Hepatic stellate cell (primary cell): ENCODE measurements around the gene UFM1.
"Not testable (repeated sequence)": the region's sequence is repeated elsewhere in the genome, so short reads cannot be mapped to it uniquely, and the experiment has no call there.

ENCODE experiments used
- DNase-seq: peaks from one replicate; pipeline ENCODE4 v3.0.0; 2011; ENCODE audit warnings: low spot score

The UFM1 gene

GRCh38 chr13:38366954-38367645, 17.4 kb downstream of the UFM1 start:
- no peak for DNase-seq

DNA sequence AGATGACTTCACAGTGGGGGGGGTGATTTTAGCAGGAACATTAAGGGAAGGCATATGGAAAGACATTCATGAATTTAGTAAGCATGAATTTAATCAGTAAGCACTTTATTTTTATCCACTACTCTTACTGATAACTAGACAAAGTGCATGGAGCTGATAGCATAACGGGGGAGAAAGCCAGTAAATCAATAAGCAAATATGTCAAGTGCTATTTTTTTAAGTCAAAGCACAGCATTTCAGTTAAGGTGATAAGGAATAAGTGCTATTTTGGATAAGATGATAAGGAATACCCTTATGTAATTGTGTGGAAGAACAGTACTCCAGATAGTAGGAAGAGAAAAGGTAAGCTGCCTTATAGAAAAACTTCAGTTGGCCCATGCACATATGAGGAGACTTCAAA, 19.4 kb downstream of the UFM1 start:
- DNase-seq: no peak

- DNase-seq: not testable (repeated sequence)
These were observed 20.4 kb downstream of the UFM1 start for GRCh38 chr13:38370096-38370495.

DNA sequence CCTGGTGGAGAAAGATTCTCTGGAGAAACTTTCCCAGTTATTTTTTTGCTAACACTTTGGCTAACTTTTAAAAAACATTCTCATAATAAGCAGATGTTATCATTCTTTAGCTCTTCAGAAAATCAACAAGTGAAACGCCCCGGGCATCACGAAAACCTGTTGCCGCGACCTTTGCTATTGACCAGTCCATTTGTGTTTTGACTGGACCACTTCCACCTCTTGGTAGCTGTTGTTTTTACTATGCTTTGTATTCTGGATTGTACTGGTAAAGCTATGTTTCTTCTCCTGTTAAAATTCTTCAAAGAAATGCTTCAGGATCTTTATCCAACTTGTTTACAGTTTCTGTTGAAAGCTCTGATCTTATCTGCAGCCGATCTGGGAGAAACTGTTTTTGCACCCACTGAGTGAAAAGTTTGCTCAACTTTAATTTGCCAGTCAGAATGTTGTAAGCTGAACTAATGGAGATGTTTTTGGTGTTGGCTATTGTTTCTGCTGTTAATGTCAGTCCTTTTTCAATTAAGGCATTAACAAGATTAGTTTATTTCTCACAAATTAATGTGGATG, 23.3 kb downstream of the UFM1 start:
- no peak for DNase-seq

- no peak for DNase-seq
These were observed 26.9 kb downstream of the UFM1 start for GRCh38 chr13:38376546-38376945.

DNA sequence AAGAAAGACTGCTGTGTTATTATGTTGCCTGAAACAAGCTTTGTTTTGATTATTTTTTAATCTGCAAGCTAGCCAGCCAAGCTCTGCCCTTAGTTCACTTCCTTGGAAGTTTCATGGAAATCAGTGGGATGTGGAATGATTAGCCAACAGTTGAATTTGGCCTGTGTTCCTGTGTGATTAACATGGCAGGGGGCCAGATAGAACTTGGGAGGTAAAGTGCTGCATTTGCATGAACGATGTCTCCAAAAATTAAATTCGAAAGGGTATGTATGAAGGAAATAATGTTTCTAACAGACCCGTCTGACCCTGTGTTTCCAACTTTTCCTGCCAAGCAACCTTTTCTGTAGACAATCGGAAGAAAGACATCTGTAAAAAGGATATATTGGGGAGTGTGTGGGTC, 32.2 kb downstream of the UFM1 start:
- no peak for DNase-seq

DNA sequence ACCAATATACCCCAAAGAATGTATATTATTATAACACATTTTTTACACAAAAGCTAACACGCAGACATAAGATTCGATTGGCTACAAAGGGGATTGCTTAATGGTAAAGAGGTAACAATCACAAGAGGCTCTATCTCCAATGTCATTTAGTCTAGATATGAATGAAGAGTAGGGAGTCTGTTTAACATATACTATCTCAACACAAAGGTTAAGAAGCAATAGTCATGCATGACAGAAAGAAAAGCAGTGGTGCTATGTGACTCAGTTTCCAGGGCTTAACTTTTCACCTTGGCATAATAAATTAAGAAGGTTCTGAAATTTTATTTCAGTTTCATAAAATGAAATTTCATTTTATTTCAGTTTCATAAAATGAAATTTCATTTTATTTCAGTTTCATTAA, 33.3 kb downstream of the UFM1 start:
- DNase-seq: no peak

- no peak for DNase-seq
These were observed 34.5 kb downstream of the UFM1 start for GRCh38 chr13:38384171-38384570.

DNA sequence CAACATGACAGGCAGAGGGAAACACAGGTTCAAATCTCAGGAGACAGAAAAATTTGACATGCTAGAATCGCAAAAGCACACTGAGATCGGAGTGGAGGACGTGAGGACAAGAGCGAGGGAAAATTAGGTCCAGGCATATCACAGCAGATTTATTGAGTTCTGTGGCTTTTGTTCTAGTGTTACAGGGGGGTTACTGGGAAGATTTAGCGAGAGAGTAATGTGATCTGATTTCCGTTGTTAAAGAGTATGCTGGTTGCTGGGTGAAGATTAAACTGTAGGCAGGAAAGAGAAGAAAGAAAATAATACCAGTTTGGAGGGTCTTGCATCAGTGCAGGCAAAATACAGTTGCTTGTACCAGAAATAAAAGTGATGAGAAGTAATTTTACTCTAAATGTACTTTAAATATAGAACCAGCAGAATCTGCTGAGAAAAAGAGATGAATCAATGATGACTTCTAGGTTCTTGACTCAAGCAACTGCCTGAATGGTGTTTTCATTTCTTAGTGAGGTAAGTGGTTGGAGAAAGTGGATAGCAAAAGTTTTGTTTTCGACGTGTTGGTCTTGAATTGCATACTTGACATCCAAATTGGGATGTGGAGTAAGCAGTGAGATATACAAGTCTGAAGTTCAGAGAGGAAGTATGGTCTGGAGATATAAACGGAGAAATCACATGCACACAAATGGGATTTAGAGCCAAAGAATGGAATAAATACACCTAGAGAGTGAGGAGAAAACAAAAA, 35.7 kb downstream of the UFM1 start:
- DNase-seq: no peak

DNA sequence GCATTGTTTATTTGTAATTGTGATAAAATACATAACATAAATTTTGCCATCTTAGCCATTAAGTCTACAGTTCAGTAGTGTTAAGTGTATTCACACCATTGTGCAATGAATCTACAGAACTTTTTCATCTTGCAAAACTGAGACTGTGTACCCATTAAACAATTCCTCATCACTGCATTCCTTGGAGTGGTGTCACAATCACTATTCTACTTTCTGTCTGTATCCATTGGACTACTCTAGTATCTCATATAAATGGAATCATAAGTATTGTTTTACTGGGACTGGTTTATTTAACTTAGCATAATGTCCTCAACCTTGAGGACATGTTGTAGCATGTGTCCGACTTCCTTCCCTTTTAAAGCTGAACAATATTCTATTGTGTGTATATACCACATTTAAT, 36.8 kb downstream of the UFM1 start:
- DNase-seq: no peak

DNA sequence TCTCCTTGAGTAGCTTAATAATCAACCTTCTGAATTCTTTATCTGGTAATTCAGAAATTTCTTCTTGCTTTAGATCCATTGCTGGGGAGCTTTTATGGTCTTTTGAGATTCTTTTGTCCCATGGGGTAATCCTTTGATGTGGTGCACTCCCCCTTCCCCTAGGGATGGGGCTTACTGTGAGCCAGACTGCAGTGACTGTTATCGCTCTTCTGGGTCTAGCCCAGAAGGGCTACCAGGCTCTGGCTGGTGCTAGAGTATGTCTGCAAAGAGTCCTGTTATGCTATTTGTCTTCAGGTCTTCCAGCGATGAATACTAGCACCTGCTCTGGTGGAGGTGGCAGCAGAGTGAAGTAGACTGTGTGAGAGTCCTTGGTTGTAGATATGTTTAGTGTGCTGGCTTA, 41.7 kb downstream of the UFM1 start:
- DNase-seq: no peak

- no peak for DNase-seq
These were observed 45.3 kb downstream of the UFM1 start for GRCh38 chr13:38394777-38395496.

GRCh38 chr13:38395497-38395788, 45.8 kb downstream of the UFM1 start:
- no peak for DNase-seq

DNA sequence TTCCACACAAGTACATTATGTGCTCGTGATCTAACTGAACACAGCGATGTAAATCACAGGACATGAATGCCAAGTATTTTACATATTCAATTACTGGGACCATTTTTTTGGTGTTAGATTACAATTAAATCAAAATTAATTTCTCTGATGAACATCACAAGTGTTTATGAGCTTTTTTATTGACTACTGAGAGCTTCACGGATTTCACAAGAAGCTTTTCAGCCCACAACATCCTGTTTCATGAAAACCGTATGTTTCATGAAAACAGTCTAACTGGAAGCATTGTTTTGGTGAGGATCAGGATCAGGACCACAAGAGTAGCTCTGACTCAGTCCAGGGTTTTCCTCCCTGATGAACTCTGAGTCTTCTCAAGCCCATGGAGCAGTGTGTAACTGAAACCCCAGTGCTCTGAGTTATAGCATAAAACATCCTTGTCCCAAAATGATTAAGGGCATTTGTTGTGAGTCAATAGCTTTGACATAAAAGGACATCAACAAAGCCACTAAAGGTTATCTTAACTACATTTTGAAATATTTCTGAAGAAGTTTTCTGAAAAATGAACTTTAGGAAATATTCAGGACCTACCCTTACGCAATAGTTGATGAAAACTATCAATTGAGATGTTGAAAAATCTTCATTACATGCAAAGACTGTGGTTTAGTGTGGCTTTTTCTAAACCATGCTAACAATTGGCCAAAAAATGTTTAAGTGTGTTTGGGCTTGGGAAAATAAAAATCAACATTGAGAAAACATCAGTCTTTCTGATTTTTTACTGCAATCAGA, 49.3 kb downstream of the UFM1 start:
- no peak for DNase-seq

- DNase-seq: no peak
These were observed 49.9 kb downstream of the UFM1 start for GRCh38 chr13:38399535-38399934.

DNA sequence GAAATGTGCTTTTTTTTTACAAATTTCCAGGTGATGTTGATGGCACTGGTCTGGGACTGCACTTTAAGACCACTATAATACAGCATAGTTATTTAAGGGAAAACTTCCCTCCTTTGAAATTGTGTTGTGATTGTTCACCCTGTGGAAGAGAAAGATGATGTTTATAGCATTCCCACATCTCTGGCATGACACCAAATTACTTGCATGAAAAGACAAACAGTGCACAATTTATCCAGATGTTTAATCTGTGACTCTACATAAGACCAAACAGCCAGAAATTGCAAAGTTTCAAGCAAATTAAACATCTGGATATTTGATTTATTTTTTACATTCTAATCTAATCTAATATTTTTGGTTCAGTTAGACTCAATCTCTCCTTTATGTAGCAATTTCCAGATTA, 51.6 kb downstream of the UFM1 start:
- no peak for DNase-seq

- DNase-seq: no peak
These were observed 55.6 kb downstream of the UFM1 start for GRCh38 chr13:38405216-38405615.

DNA sequence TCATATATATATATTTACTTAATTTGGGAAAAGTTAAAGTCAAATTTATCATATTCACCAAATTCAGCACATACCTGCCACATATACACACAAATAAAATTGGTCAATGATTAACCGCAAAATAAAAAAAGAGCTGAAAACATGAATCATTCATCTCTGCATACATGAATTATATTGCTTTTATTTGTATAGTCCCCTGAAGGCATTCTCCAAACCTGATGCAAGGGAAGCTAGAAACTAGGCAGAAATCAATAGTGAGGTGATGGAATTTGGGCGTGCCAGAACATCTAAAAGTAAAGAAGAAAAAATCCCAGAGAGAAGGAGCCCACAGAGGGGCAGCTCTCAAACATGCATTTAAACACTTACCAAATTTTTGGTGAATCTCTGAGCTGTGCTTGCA, 60.1 kb downstream of the UFM1 start:
- no peak for DNase-seq

- DNase-seq: no peak
These were observed 62.6 kb downstream of the UFM1 start for GRCh38 chr13:38412266-38412665.
